GM12891 (cell line): Measurements from ENCODE around the gene COL18A1.

Experiments used
- DNase-seq: peaks from one replicate; pipeline ENCODE4 v3.0.0; 2011; ENCODE audit warnings: low spot score; ENCODE audit not compliant: insufficient read length
- FAIRE-seq: peaks from 2 replicates; lab custom pipeline; 2011; peaks lifted over from hg19 to GRCh38; lab: Jason Lieb, UNC
- PAX5 ChIP-seq: IDR thresholded peaks from 2 replicates; pipeline ENCODE4 v1.6.1; 2011; ENCODE audit warnings: low read length, moderate library complexity, mild to moderate bottlenecking; ENCODE audit not compliant: insufficient read depth, severe bottlenecking
- POLR2A ChIP-seq: IDR thresholded peaks from 2 replicates; pipeline ENCODE4 v1.6.1; 2011; ENCODE audit warnings: low read depth, low read length, control low read depth
- POLR2AphosphoS5 ChIP-seq: IDR thresholded peaks from 2 replicates; pipeline ENCODE4 v1.6.1; 2011; ENCODE audit warnings: low read depth, low read length, control low read depth
- POU2F2 ChIP-seq: IDR thresholded peaks from 2 replicates; pipeline ENCODE4 v1.6.1; 2011; ENCODE audit warnings: low read depth, mild to moderate bottlenecking, control low read depth, low read length, moderate library complexity
- SPI1 ChIP-seq: IDR thresholded peaks from 2 replicates; pipeline ENCODE4 v1.6.1; 2011; ENCODE audit warnings: low read depth, low read length, control low read depth
- TAF1 ChIP-seq: IDR thresholded peaks from 2 replicates; pipeline ENCODE4 v1.6.1; 2011; ENCODE audit warnings: low read depth, low read length, control low read depth

COL18A1 gene

DNA sequence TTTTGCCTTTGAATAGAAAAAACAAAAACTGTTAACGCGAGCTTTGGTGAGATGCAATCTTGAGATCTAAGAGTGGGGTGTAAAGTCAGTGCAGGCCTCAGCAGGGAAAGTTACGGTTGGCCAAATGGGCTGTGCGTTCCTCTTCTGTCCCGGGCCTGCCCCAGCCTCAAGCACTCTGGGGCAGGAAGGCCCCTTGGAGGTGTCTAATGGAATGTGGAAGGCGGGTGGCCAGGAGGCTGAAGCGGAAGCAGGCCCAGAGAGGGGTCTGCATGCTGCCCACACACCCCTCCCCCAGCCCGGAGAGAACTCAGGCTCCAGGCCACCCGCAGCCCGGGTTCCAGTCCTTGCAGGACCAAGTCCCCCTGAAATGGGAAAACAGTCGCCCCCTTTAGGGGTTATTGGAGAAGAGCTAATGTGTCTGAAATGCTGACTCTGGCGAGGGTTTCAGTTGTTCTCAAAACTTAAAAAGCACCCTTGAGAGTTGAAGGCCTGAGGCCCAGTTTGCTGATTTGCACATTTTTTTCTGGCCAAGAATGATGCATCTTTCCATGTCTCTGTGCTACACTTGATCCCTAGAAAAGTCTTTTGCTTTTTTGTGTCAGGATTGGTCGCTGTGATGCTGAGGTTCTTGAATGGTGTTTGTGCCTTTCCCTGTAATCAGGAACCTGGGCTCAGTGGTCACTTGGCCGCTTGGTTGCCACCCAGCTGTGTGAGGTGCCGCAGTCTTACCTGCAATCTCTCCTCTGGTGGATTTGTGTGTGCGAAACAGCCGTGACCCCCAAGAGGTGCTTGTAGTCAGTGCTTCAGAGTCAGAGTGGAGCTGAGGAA is 2.0 kb downstream of the COL18A1 start:
- DNase-seq (no peak), FAIRE-seq (no peak)

GRCh38 chr21:45407629-45408247 is 2.8 kb downstream of the COL18A1 start:
- FAIRE-seq: no peak
- DNase-seq: no peak

More for the DNA sequence above, 2.0 kb downstream of the COL18A1 start:
- TF ChIP-seq POU2F2 (no peak), PAX5 (no peak), POLR2A (no peak), TAF1 (no peak), SPI1 (no peak), POLR2AphosphoS5 (no peak)

DNA sequence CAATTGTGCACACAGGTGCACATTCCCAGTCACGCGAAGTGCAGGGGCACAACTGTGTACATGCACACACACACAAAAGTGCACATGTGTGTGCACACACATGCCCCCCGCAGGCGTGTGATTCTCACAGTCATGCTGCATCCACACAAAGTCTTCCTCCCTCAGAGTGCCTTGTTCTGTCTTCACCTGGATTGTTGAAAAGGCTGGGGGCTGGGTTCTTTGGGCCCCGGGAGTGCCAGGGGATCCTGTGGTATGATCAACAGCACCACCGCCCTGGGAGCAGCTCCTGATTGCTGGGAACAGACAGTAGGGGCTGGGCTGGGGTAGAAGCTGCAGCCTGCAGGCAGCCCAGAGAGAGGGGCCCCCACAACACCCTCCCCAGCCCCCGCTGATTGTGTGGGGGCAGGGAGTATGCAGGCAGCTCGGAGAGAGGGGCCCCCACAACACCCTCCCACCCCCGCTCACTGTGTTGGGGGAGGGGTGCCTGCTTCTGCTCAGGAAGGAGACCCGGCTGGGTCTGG is 3.4 kb downstream of the COL18A1 start:
- TF ChIP-seq POLR2AphosphoS5 (no peak), TAF1 (no peak), PAX5 (no peak), SPI1 (no peak), POLR2A (no peak), POU2F2 (no peak)
- FAIRE-seq: no peak
- DNase-seq: no peak

More at GRCh38 chr21:45407629-45408247, 2.8 kb downstream of the COL18A1 start:
- TF ChIP-seq POLR2A (no peak), POU2F2 (no peak), SPI1 (no peak), POLR2AphosphoS5 (no peak), TAF1 (no peak), PAX5 (no peak)

DNA sequence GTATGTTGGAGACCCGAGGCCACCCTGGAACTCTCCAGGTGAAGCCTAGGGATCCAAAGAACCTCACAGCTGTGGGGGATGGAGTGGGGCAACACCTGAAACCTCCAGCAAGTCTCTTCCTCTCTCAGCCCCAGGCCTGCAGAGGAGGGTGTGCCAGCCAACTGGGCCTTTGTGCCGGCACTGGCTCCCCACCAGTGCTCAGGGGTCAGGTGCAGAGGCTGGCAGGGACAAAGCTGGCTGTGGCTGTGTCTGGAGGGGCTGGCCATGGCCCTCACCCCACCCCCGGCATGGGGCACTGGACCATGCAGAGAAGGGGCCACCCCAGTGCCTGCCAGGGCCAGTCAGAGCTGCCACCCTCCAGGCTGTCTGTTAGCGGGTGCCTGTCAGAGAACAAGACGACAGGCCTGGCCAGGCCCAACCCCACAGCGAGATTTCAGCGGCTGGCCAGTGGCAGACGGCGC is 3.9 kb downstream of the COL18A1 start:
- no peak for FAIRE-seq
- TF ChIP-seq PAX5: no peak

GRCh38 chr21:45409466-45410150 is 4.6 kb downstream of the COL18A1 start:
- no peak for DNase-seq
- no peak for FAIRE-seq
- no peak for TF ChIP-seq TAF1
- no peak for TF ChIP-seq POLR2A
- no peak for TF ChIP-seq POU2F2
- no peak for TF ChIP-seq SPI1
- no peak for TF ChIP-seq POLR2AphosphoS5
- TF ChIP-seq PAX5: no peak

More for the DNA sequence above, 3.9 kb downstream of the COL18A1 start:
- DNase-seq: no peak

GRCh38 chr21:45410151-45410864 is 5.3 kb downstream of the COL18A1 start:
- FAIRE-seq (no peak), DNase-seq (no peak)
- no peak for TF ChIP-seq SPI1
- TF ChIP-seq POLR2AphosphoS5: no peak
- no peak for TF ChIP-seq POLR2A
- no peak for TF ChIP-seq POU2F2
- TF ChIP-seq PAX5: no peak

DNA sequence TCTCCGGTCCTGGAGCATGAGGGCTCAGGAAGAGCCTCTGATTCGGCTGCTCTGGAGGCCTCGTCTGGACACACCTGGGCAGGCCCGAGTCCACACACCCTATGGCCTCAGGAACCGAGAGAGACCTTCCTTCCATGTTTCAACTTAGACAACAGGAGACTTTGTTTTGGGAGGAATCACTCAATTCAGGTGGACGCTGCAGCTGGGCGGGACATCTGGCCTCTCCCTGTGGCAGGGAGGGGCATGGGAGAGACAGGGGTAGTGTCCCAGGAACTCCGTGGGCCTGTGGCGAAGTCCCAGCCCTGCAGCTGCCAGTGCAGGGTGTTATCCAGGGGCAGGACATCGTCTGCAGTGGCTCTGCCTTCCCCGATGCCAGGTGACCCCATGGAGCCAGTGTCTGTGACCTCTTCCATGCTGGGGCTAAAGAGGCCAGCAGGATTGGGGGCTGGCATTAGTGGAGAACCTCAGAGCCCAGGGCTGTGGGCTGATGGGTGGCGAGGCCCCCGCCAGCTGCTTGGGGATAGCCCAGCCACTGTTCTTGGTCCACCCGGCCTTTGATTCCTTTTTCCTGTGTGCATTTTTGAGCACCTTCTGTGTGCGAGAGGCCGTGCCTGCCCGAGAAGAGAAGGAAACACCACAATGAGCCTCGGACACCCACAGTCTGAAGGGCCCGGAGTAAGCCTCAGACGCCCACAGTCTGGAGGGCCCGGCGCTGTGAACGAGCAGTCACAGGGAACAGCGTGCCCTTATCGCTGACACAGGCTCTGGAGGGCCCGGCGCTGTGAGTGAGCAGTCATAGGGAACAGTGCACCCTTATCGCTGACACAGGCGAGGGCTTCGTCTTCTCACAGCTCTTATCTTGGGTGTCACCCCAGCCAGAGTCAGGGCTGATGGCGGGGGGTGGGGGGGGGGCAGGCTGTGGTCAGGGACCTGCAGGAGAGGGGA is 6.2 kb downstream of the COL18A1 start:
- TF ChIP-seq PAX5 (no peak), TAF1 (no peak), POU2F2 (no peak), SPI1 (no peak), POLR2AphosphoS5 (no peak), POLR2A (no peak)
- FAIRE-seq (no peak), DNase-seq (no peak)

- no peak for FAIRE-seq
- no peak for DNase-seq
- no peak for TF ChIP-seq TAF1
- TF ChIP-seq POLR2AphosphoS5: no peak
- TF ChIP-seq SPI1: no peak
- no peak for TF ChIP-seq POU2F2
Observed at GRCh38 chr21:45411810-45412206, 6.8 kb downstream of the COL18A1 start.

DNA sequence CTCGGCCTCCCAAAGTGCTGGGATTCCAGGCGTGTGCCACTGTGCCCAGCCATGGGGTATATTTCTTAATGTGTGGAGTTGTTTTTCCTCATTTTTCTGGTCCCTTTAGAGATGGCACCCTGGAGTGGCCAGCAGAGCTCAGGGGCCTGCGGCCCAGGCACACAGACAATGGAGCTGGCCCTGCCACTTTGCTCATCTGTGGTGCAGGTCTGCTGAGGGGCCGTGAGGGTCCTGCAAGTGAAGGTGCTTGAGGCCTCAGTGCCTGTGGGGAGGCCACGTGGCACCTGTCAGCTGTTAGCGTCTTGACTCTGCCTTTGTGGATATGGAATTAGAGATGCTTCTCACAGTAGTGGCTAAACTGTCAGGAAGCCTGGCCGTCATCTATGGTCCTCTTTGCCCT is 7.5 kb downstream of the COL18A1 start:
- DNase-seq: no peak
- no peak for TF ChIP-seq POLR2A
- no peak for TF ChIP-seq SPI1
- no peak for TF ChIP-seq POU2F2
- TF ChIP-seq POLR2AphosphoS5: no peak
- no peak for TF ChIP-seq PAX5
- no peak for TF ChIP-seq TAF1
- no peak for FAIRE-seq
